ENCODE measurements around the gene EEF1AKMT4. TPM values are rescaled to one million over a fixed set of nuclear protein-coding genes. Genes with fewer than 3 reads are reported as not detected.
A peak's percentile ranks its signal among the peaks of the same experiment; 100 is the strongest.

The EEF1AKMT4 gene
- total and polyA plus RNA-seq, 2 of the 4 experiments (the other 2 are of a cell fraction), result 2.9 to 3.6 TPM

- no peak for TF ChIP-seq CHD1 (IDR thresholded peaks at IDR 0.05; ENCODE audit: low read depth, low read length)
- TF ChIP-seq CEBPB (IDR thresholded peaks at IDR 0.05; ENCODE audit: low read depth, low read length), result no peak
- peak; percentile 65 for TF ChIP-seq CTCF (conservative IDR thresholded peaks at IDR 0.05; ENCODE audit: low read depth, low read length)
- TF ChIP-seq POLR2A (IDR thresholded peaks at IDR 0.05; ENCODE audit: low read depth, low read length), result no peak
- no peak for TF ChIP-seq ELK1 (IDR thresholded peaks at IDR 0.05; ENCODE audit: borderline replicate concordance, low read depth, low read length)
- TF ChIP-seq SMC3 (IDR thresholded peaks at IDR 0.05; ENCODE audit: low read depth, low read length), result peak; percentile 50
- TF ChIP-seq RFX5 (IDR thresholded peaks at IDR 0.05; ENCODE audit: low read depth, low read length), result no peak
- no peak for TF ChIP-seq USF2 (IDR thresholded peaks at IDR 0.05; ENCODE audit: low read depth, low read length)
- no peak for TF ChIP-seq BHLHE40 (IDR thresholded peaks at IDR 0.05; ENCODE audit: low read depth, low read length)
- TF ChIP-seq FOS (IDR thresholded peaks at IDR 0.05; ENCODE audit: low read depth, low read length), result no peak
- no peak for TF ChIP-seq MXI1 (IDR thresholded peaks at IDR 0.05; ENCODE audit: borderline replicate concordance, low read depth, low read length)
- TF ChIP-seq NFE2L2 (IDR thresholded peaks at IDR 0.05; ENCODE audit: low read depth, low read length), result no peak
- no peak for TF ChIP-seq MAFK (IDR thresholded peaks at IDR 0.05; ENCODE audit: low read depth, low read length)
- no peak for TF ChIP-seq RCOR1 (IDR thresholded peaks at IDR 0.05; ENCODE audit: insufficient replicate concordance, low read length)
- peak; percentile 82 for TF ChIP-seq RAD21 (IDR thresholded peaks at IDR 0.05; ENCODE audit: low read length)
- TF ChIP-seq MAZ (IDR thresholded peaks at IDR 0.05; ENCODE audit: borderline replicate concordance, low read depth, low read length), result no peak
- H3K79me1 ChIP-seq (ENCODE audit: low read depth in 1 of 2, low read length in 2 of 2), result no peaks in the 10 kb centered on the region
- H3K56ac ChIP-seq (ENCODE audit: extremely low read depth, insufficient read depth, low read length), result no peak overlapping the region
- H3K9me1 ChIP-seq (ENCODE audit: insufficient read depth, low read length), result no peaks in the 10 kb centered on the region
- no peak overlapping the region for H4K8ac ChIP-seq (ENCODE audit: low read depth in 2 of 2, low read length in 2 of 2)
- H3K14ac ChIP-seq (replicated peaks; ENCODE audit: low read depth, low read length), result no peak overlapping the region
- dilution Hi-C loops (cut with HindIII; ENCODE audit: low sequenced_read_pairs, unreplicated experiment), result no loop called here
- H4K20me1 ChIP-seq (ENCODE audit: insufficient read depth, low read length), result no peaks in the 10 kb centered on the region
- no peak overlapping the region for H2BK15ac ChIP-seq (ENCODE audit: low read depth, low read length)
- BruUV-seq (replicated peaks), result no TSS peak
- H3K4me2 ChIP-seq (ENCODE audit: low read depth, low read length), result no peak overlapping the region
- peaks cover 24% of the 10 kb centered on the region for H3K27me3 ChIP-seq (ENCODE audit: control insufficient read depth, insufficient read depth, low read length)
- H2AK5ac ChIP-seq (ENCODE audit: low read depth, low read length), result no peak overlapping the region
- no peak overlapping the region for H4K5ac ChIP-seq (ENCODE audit: low read depth, low read length)
- intact Hi-C loops (cut with micrococcal nuclease), result loop anchor here (1.0 to 5.0 kb wide), 3 partner anchors 62 to 394 kb away; partner anchors contain the start of gene VWA5B2
- H3K9me3 ChIP-seq (ENCODE audit: control insufficient read depth, insufficient read depth, low read length), result no peaks in the 10 kb centered on the region
- no peak overlapping the region for H3K4ac ChIP-seq (ENCODE audit: low read depth, low read length)
- H2AFZ ChIP-seq (replicated peaks; ENCODE audit: low read length, poor library complexity), result peak overlapping the region; percentile 51
- in situ Hi-C loops (cut with MboI; ENCODE audit: low sequenced_read_pairs), result loop anchor here (10.0 kb wide), 1 partner anchor 395 kb away; no protein-coding TSS in a partner anchor
- no peaks in the 10 kb centered on the region for H3K4me1 ChIP-seq (ENCODE audit: control insufficient read depth, insufficient read depth, low read length)
- H2BK20ac ChIP-seq (ENCODE audit: low read depth, low read length), result no peak overlapping the region
- ChIA-PET CTCF (interaction anchor here (0.6 to 1.1 kb wide), 4 partner anchors 10 to 72 kb away, joined by 3 read pairs; partner anchors contain the start of genes CLCN2 and POLR2H), POLR2A (ENCODE audit: unreplicated experiment) (no interaction called here)
- 18% methylated on average over 2 of the region's 10 CpGs; no CpG with 5 or more reads in 1 of the 2 experiments for WGBS, 2 experiments (ENCODE audit: extremely low coverage in 2 of 2, insufficient read length in 1 of 2)
- H4K91ac ChIP-seq (ENCODE audit: insufficient read depth, low read depth, low read length), result no peak overlapping the region
- no peak overlapping the region for H2BK5ac ChIP-seq (ENCODE audit: low read depth, low read length, poor library complexity, severe bottlenecking)
- H3K27ac ChIP-seq (ENCODE audit: insufficient read depth, low read length), result no peak overlapping the region
- no peak overlapping the region for H3K9ac ChIP-seq (ENCODE audit: low read depth, low read length)
- no peak overlapping the region for H3K23ac ChIP-seq (ENCODE audit: low read depth, low read length)
- peak; percentile 79 for ATAC-seq (ENCODE audit: low read depth)
- peak; percentile 38 for DNase-seq
- no peak overlapping the region for H2AK9ac ChIP-seq (replicated peaks; ENCODE audit: low read depth, low read length, poor library complexity)
- no peaks in the 10 kb centered on the region for H3K36me3 ChIP-seq (ENCODE audit: control insufficient read depth, insufficient read depth, low read length)
- no peak overlapping the region for H2BK120ac ChIP-seq (ENCODE audit: low read depth, low read length)
- H3K18ac ChIP-seq (ENCODE audit: low read depth, low read length), result no peak overlapping the region
- no peak overlapping the region for H3K4me3 ChIP-seq (ENCODE audit: insufficient read depth, low read depth, low read length)
Measured at GRCh38 chr3:184289426-184289938, 40.0 kb downstream of the EEF1AKMT4 start.

All from IMR-90 (cell line).